ENCODE data around the gene UQCRHL.

UQCRHL gene

DNA sequence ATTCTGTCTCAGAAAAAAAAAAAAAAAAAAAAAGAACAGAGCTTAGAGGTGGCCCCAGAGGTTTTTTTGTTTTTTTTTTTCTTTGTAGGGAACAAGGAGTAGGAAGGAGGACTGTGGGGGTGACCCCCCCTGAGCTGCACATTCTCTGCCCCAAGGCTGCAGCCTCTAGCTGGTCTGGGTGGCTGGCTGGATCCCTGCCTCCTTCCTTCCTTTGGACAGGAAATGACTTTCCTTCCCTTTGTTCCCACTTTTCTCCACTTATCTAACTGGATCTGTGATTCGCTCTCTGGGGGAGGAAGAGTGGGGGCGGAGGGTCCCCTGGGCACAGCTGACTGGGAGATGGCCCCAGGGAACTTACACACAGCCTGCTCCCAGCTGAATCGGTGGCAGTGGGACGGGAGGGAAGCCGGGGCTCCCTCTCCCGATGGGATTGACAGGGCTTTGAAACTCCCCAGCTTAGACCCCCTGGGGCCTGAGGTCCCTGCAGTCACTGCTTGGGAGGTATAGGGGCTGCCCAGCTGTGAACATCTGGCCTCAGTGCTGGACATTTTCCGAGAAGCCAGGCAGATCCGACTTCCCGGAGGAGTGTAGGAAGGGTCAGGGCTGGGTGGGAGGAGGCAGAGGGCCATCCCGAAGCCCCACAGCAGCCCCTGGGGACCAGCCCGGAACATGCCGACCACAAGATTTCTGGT is 46.8 kb downstream of the UQCRHL start:
- TF ChIP-seq, protein P1, sequence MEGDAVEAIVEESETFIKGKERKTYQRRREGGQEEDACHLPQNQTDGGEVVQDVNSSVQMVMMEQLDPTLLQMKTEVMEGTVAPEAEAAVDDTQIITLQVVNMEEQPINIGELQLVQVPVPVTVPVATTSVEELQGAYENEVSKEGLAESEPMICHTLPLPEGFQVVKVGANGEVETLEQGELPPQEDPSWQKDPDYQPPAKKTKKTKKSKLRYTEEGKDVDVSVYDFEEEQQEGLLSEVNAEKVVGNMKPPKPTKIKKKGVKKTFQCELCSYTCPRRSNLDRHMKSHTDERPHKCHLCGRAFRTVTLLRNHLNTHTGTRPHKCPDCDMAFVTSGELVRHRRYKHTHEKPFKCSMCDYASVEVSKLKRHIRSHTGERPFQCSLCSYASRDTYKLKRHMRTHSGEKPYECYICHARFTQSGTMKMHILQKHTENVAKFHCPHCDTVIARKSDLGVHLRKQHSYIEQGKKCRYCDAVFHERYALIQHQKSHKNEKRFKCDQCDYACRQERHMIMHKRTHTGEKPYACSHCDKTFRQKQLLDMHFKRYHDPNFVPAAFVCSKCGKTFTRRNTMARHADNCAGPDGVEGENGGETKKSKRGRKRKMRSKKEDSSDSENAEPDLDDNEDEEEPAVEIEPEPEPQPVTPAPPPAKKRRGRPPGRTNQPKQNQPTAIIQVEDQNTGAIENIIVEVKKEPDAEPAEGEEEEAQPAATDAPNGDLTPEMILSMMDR (IDR thresholded peaks at IDR 0.05; ENCODE audit: borderline replicate concordance, insufficient read depth, low read depth, low read length): no peak
- no peak overlapping the region for H3K4me3 ChIP-seq (ENCODE audit: low read depth, low read length)

- H3K4me3 ChIP-seq (ENCODE audit: low read depth, low read length): no peak overlapping the region
- TF ChIP-seq, protein P1 (IDR thresholded peaks at IDR 0.05; ENCODE audit: borderline replicate concordance, insufficient read depth, low read depth, low read length): no peak
These were observed 48.3 kb downstream of the UQCRHL start for GRCh38 chr1:15758953-15759661.

DNA sequence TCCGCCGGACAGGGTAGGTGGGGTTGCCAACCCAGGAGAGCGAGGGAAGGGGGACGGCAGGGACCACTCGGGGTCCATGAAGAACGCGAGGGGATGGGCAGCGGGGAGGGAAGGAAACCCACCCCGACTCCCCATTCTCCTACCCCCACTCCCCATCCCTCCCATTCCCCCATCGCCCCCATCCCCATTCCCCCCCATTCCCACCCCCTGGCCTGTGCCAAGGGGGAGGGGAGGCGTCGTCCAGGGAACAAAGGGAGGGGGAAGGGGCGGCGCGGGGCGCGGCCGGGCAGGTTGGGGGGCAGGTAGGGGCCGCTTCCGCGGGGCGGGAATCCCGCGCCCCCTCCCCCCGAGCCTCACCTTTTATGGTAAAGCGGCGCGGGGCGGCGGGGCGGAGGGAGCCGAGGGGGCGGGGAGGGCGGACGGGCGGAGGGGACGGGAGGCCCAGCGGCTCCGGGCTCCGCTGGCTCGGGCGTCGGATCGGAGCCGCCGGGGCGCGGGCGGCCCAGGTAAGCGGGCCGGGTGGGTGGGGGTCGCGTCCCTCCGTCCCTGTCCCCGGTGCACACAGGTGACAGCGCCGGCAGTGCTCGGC is 49.0 kb downstream of the UQCRHL start, which contains the start of gene FBLIM1:
TSS of gene FBLIM1 (plus strand) at position 453 of the 589 bp plus-strand sequence. CDS start 6,189 bp downstream, outside the sequence.
- no peak within 1 kb of the TSS for H3K4me3 ChIP-seq (ENCODE audit: low read depth, low read length)
- TF ChIP-seq, protein P1 (IDR thresholded peaks at IDR 0.05; ENCODE audit: borderline replicate concordance, insufficient read depth, low read depth, low read length): no peak

DNA sequence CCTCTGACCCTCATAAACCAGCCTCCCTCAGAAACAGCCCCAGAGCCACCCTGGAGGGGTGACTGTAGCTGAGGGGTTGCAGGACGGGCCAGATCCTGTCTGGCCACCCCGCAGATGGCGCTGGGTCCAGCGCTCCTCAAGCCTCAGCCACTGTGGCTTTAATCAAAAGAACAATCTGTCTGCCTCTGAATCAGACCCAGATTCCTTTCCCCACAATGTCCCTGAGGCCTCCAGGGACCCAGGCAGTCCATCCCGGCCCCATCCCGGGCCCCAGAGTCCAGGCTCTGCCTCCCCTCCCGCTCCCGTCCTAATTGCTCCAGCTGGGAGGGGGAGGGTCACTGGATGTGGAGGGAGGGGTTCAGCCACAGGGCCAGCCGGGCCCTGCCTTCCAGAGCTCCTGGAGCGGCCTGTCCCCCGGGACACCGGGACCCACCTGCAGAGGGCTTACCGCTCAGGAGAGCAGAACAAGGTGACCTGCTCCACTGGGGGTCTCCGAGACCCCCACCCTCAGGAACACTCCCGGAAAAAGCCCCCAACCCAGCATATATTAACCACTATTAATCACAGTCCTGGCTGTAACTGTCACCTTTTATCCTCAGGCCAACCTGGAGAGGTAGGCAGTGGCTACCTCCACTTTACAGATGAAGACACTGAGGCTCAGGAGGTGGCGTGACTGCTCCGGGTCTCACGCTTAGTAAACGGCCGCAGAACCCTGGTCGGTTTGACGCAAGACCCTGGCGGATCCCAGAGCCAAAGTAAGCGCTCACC is 49.7 kb downstream of the UQCRHL start:
- TF ChIP-seq, protein P1 (IDR thresholded peaks at IDR 0.05; ENCODE audit: borderline replicate concordance, insufficient read depth, low read depth, low read length): no peak
- H3K4me3 ChIP-seq (ENCODE audit: low read depth, low read length): no peak overlapping the region
